Nephron (organoid): ENCODE measurements around the gene SOD3.

Source experiments
- H3K27ac Mint-ChIP-seq, 3 experiments: 2 replicates each; pipeline ENCODE4 v1.8.0; 2020; ENCODE audit warnings: mixed read lengths in 3 of 3, mild to moderate bottlenecking in 2 of 3, moderate library complexity in 1 of 3
- H3K27me3 Mint-ChIP-seq: 2 replicates; pipeline ENCODE4 v1.8.0; 2021; ENCODE audit warnings: low read depth, mild to moderate bottlenecking, moderate library complexity, mixed read lengths
- H3K36me3 Mint-ChIP-seq: 2 replicates; pipeline ENCODE4 v1.8.0; 2020; ENCODE audit warnings: low read depth, mixed read lengths
- H3K4me1 Mint-ChIP-seq: 2 replicates; pipeline ENCODE4 v1.8.0; 2020; ENCODE audit warnings: mixed read lengths
- H3K4me3 Mint-ChIP-seq, 3 experiments: 2 replicates each; pipeline ENCODE4 v1.8.0; 2020; ENCODE audit warnings: mild to moderate bottlenecking in 3 of 3, mixed read lengths in 3 of 3, moderate library complexity in 2 of 3
- H3K9me3 Mint-ChIP-seq: 2 replicates; pipeline ENCODE4 v1.8.0; 2020; ENCODE audit warnings: mixed read lengths
- CTCF ChIP-seq, 3 experiments: fragments of 200-600 bp; sonication (generic); IDR thresholded peaks; one replicate each; pipeline ENCODE4 v1.5.0; 2021; ENCODE audit warnings: antibody characterized with exemption in 3 of 3; ENCODE audit not compliant: unreplicated experiment in 3 of 3

Gene SOD3

GRCh38 chr4:24831637-24832036 lies 36.3 kb downstream of the SOD3 start:
- Mint-ChIP-seq H3K36me3 (peaks cover 54% of the 10 kb centered on the region), H3K9me3 (no peaks in the 10 kb centered on the region), H3K27me3 (peaks cover 4% of the 10 kb centered on the region), H3K4me1 (no peaks in the 10 kb centered on the region), H3K4me3 (no peak overlapping the region), H3K27ac (no peak overlapping the region)
- no peak for TF ChIP-seq CTCF (IDR thresholded peaks at IDR 0.05; ENCODE audit: unreplicated experiment in 3 of 3)

GRCh38 chr4:24835696-24836095 lies 40.3 kb downstream of the SOD3 start:
- Mint-ChIP-seq H3K4me3 (no peak overlapping the region), H3K27ac (no peak overlapping the region), H3K9me3 (peaks cover 2% of the 10 kb centered on the region), H3K36me3 (peaks cover 49% of the 10 kb centered on the region), H3K27me3 (no peaks in the 10 kb centered on the region), H3K4me1 (no peaks in the 10 kb centered on the region)
- no peak for TF ChIP-seq CTCF (IDR thresholded peaks at IDR 0.05; ENCODE audit: unreplicated experiment in 3 of 3)

GRCh38 chr4:24836661-24837242 lies 41.4 kb downstream of the SOD3 start:
- Mint-ChIP-seq H3K4me1 (no peaks in the 10 kb centered on the region), H3K36me3 (peaks cover 46% of the 10 kb centered on the region), H3K4me3 (no peak overlapping the region), H3K27me3 (no peaks in the 10 kb centered on the region), H3K9me3 (peaks cover 2% of the 10 kb centered on the region), H3K27ac (no peak overlapping the region)
- TF ChIP-seq CTCF (IDR thresholded peaks at IDR 0.05; ENCODE audit: unreplicated experiment in 3 of 3): no peak

GRCh38 chr4:24837336-24837735 lies 42.0 kb downstream of the SOD3 start:
- peaks cover 46% of the 10 kb centered on the region for H3K36me3 Mint-ChIP-seq
- H3K27ac Mint-ChIP-seq: no peak overlapping the region
- no peak overlapping the region for H3K4me3 Mint-ChIP-seq
- no peaks in the 10 kb centered on the region for H3K4me1 Mint-ChIP-seq
- H3K9me3 Mint-ChIP-seq: peaks cover 2% of the 10 kb centered on the region
- H3K27me3 Mint-ChIP-seq: no peaks in the 10 kb centered on the region
- no peak for TF ChIP-seq CTCF (IDR thresholded peaks at IDR 0.05; ENCODE audit: unreplicated experiment in 3 of 3)

- Mint-ChIP-seq H3K27ac (no peak overlapping the region), H3K36me3 (peaks cover 46% of the 10 kb centered on the region), H3K4me1 (no peaks in the 10 kb centered on the region), H3K4me3 (no peak overlapping the region), H3K9me3 (peaks cover 2% of the 10 kb centered on the region), H3K27me3 (no peaks in the 10 kb centered on the region)
- no peak for TF ChIP-seq CTCF (IDR thresholded peaks at IDR 0.05; ENCODE audit: unreplicated experiment in 3 of 3)
Observed at GRCh38 chr4:24837781-24838180, 42.4 kb downstream of the SOD3 start.

GRCh38 chr4:24840362-24840761 lies 45.0 kb downstream of the SOD3 start:
- Mint-ChIP-seq H3K36me3 (peaks cover 39% of the 10 kb centered on the region), H3K4me1 (no peaks in the 10 kb centered on the region), H3K4me3 (no peak overlapping the region), H3K27me3 (no peaks in the 10 kb centered on the region), H3K9me3 (peaks cover 2% of the 10 kb centered on the region), H3K27ac (no peak overlapping the region)
- TF ChIP-seq CTCF (IDR thresholded peaks at IDR 0.05; ENCODE audit: unreplicated experiment in 3 of 3): no peak
